Lower leg skin (tissue), 4 donors: ENCODE results near the gene TVP23A. TPM values are rescaled to one million over a fixed set of nuclear protein-coding genes. Genes with fewer than 3 reads are reported as not detected.
"Not testable (repeated sequence)": the region's sequence is repeated elsewhere in the genome, so short reads cannot be mapped to it uniquely, and the experiment has no call there.

ENCODE experiments used
- DNase-seq, 2 donors: peaks; one replicate each; pipeline ENCODE4 v3.0.0-alpha.2; 2019; ENCODE audit warnings: low spot score in 2 of 2
- H3K4me3 ChIP-seq: fragments of 200-600 bp; sonication (generic); 2 replicates; pipeline ENCODE4 v1.5.1; 2017; ENCODE audit warnings: mild to moderate bottlenecking, low read depth; ENCODE audit not compliant: poor library complexity, severe bottlenecking
- POLR2A ChIP-seq, 2 donors: fragments of 450-650 bp; IDR thresholded peaks; one replicate each; pipeline ENCODE4 v1.6.1; 2016 to 2017; ENCODE audit warnings: antibody characterized with exemption in 2 of 2, mild to moderate bottlenecking in 1 of 2, moderate library complexity in 1 of 2
- WGBS, 2 donors: methylation state at CpG; one replicate each; pipeline ENCODE4 v1.1.5; 2018; 5-methylcytosine and 5-hydroxymethylcytosine counted together
- intact Hi-C: fragments of 100-400 bp; cut with DNase I; formaldehyde crosslinking; loops from one replicate; pipeline ENCODE4 v1.15.0; 2023; ENCODE audit warnings: low total_unique reads
- total RNA-seq, 4 donors: library from RNA; depleted of rRNA; stranded (reverse); fragments of >200 nt; gene quantifications; one replicate each; pipeline ENCODE4 v1.1.0, GENCODE V29; 2016
- TF ChIP-seq, protein P1 (sequence below), 3 donors: fragments of 450-650 bp; IDR thresholded peaks; one replicate each; pipeline ENCODE4 v1.5.1; 2016; ENCODE audit warnings: antibody characterized with exemption in 3 of 3, mild to moderate bottlenecking in 3 of 3, moderate library complexity in 2 of 3

Gene TVP23A
- total RNA-seq, 4 donors from 2014 or later, result 0.19 TPM; not detected in 2

- DNase-seq, result no peak
- WGBS, 2 donors, result 44 to 62% methylated on average over 2 of the region's 2 CpGs
- H3K4me3 ChIP-seq, result no peak overlapping the region
- intact Hi-C loops, result no loop called here
- TF ChIP-seq, protein P1, sequence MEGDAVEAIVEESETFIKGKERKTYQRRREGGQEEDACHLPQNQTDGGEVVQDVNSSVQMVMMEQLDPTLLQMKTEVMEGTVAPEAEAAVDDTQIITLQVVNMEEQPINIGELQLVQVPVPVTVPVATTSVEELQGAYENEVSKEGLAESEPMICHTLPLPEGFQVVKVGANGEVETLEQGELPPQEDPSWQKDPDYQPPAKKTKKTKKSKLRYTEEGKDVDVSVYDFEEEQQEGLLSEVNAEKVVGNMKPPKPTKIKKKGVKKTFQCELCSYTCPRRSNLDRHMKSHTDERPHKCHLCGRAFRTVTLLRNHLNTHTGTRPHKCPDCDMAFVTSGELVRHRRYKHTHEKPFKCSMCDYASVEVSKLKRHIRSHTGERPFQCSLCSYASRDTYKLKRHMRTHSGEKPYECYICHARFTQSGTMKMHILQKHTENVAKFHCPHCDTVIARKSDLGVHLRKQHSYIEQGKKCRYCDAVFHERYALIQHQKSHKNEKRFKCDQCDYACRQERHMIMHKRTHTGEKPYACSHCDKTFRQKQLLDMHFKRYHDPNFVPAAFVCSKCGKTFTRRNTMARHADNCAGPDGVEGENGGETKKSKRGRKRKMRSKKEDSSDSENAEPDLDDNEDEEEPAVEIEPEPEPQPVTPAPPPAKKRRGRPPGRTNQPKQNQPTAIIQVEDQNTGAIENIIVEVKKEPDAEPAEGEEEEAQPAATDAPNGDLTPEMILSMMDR (IDR thresholded peaks at IDR 0.05), result no peak
Measured at GRCh38 chr16:10745841-10746240, 72.8 kb downstream of the TVP23A start.

DNA sequence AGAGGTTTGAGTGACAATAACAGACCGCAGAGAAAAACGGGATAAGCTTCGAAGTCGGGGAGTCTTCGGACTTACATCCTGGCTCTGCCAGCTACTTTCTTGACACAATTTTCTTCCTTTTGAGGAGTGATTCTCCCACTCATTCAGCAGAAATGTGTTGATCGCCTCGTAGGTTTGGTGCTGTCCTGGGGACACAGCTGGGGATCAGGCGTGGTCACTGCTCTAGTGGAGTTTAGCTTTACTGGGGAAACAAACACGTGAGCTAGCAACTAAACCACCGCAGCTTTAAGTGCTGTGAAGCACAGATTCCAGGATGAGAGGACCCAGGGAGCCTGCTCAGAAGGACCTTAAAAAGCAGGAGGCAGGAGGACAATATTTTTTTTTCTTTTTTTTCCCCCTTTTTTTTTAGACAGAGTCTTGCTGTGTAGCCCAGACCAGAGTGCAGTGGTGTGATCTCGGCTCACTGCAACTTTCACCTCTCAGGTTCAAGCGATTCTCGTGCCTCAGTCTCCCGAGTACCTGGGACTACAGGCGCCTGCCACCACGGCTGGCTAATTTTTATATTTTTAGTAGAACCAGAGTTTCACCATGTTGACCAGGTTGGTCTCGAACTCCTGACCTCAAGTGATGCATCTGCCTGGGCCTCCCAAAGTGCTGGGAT, 74.1 kb downstream of the TVP23A start:
- peak; percentile 49 to 90 for DNase-seq
- H3K4me3 ChIP-seq, result no peak overlapping the region
- TF ChIP-seq, protein P1 (IDR thresholded peaks at IDR 0.05), result no peak
- no peak for TF ChIP-seq POLR2A (IDR thresholded peaks at IDR 0.05)
- intact Hi-C loops, result no loop called here
- WGBS, 2 donors, result 39 to 43% methylated on average over 17 of the region's 17 CpGs

DNA sequence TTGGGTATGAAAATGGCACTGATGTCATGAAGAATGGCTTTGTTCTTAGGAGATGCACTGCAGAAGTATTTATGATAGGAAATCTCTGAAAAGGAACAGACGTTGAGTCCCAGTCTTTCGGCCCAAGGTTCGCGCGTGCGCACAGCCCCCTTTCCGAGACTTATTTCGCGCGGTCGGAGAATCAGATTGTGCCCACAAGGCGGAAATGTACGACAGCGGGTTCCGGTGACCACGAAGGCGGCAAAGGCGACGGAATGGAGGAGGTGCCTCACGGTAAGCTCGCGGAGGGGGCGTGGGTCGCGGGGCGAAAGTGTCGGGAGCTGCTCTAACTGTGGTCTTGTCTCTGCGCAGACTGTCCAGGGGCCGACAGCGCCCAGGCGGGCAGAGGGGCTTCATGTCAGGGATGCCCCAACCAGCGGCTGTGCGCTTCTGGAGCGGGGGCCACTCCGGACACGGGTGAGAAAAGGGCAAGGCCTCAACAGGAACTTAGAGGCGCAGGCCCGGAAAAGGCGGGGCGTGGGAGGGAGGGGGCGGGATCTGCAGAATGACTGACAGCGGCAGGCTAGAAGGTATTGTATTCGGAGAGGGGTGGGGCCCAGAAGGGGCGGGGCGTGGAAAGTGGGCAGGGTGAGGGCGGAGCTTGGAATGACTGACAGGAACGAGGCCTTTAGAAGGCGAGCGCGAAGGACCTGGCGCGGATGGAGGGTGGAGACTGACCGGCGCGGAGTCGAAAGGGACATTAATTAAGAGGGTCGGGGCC, 74.8 kb downstream of the TVP23A start, which contains the start of gene NUBP1:
TSS of gene NUBP1 (plus strand) at position 233 of the 760 bp plus-strand sequence. CDS start at position 255, 22 bp downstream.
- DNase-seq, result peak; percentile 100
- TF ChIP-seq POLR2A (IDR thresholded peaks at IDR 0.05), result peak in 1 of 2 donors; percentile 49
- TF ChIP-seq, protein P1 (IDR thresholded peaks at IDR 0.05), result no peak
- H3K4me3 ChIP-seq, result peak within 1 kb of the TSS; percentile 41
- 0 to 1% methylated on average over 56 to 57 of the region's 57 CpGs for WGBS, 2 donors
- intact Hi-C loops, result no loop called here

GRCh38 chr16:10743227-10743609, 75.4 kb downstream of the TVP23A start:
- 31 to 32% methylated on average over 5 of the region's 5 CpGs for WGBS, 2 donors
- no peak for DNase-seq
- intact Hi-C loops, result no loop called here
- H3K4me3 ChIP-seq, result no peak overlapping the region
- TF ChIP-seq, protein P1 (IDR thresholded peaks at IDR 0.05), result no peak
- TF ChIP-seq POLR2A (IDR thresholded peaks at IDR 0.05), result no peak

- intact Hi-C loops, result no loop called here
- TF ChIP-seq POLR2A (IDR thresholded peaks at IDR 0.05), result no peak
- TF ChIP-seq, protein P1 (IDR thresholded peaks at IDR 0.05), result no peak
- peak in 1 of 2 donors; percentile 83 for DNase-seq
- 73 to 76% methylated on average over 4 of the region's 4 CpGs for WGBS, 2 donors
- no peak overlapping the region for H3K4me3 ChIP-seq
Measured at GRCh38 chr16:10741844-10742243, 76.8 kb downstream of the TVP23A start.

DNA sequence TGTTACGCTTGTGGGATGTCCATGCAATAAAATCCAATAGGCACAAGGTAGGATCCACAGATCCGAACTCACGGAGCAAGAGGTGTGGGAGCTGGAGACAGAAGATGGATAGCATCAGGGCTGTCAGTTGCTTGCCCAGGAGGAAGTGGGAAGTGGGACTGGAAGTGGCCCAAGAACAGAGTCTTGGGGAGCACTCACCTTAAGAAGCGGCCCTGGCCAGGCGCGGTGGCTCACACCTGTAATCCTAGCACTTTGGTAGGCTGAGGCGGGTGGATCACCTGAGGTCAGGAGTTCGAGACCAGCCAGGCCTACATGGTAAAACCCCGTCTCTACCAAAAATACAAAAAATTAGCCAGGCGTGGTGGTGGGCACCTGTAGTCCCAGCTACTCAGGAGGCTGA, 77.3 kb downstream of the TVP23A start:
- intact Hi-C loops, H3K4me3 ChIP-seq: not testable (repeated sequence)
- 93 to 94% methylated on average over 10 of the region's 10 CpGs for WGBS, 2 donors
- peak in 1 of 2 donors; percentile 60 for DNase-seq
